Measurements from ENCODE around the gene MAPK8.

- no peak for TF ChIP-seq CTCF (IDR thresholded peaks at IDR 0.05)
- TF ChIP-seq POLR2A (IDR thresholded peaks at IDR 0.05), result no peak
These were observed 105.0 kb downstream of the MAPK8 start for GRCh38 chr10:48411510-48411909.
